ES-I3 (cell line): ENCODE results near the gene MYNN.
A peak's percentile ranks its signal among the peaks of the same experiment; 100 is the strongest.

ENCODE experiments used
- H3K36me3 ChIP-seq: 2 replicates; pipeline ENCODE4 v1.6.1; 2013; ENCODE audit warnings: mild to moderate bottlenecking, low read length, control low read depth, moderate library complexity; ENCODE audit not compliant: insufficient read depth
- H3K4me1 ChIP-seq: 2 replicates; pipeline ENCODE4 v1.6.1; 2013; ENCODE audit warnings: mild to moderate bottlenecking, control low read depth, low read length; ENCODE audit not compliant: insufficient read depth
- H3K9ac ChIP-seq: 2 replicates; pipeline ENCODE4 v1.6.1; 2013; ENCODE audit warnings: low read depth, mild to moderate bottlenecking, low read length, moderate library complexity
- H3K9me3 ChIP-seq: 2 replicates; pipeline ENCODE4 v1.6.1; 2013; ENCODE audit warnings: mild to moderate bottlenecking, low read length, moderate library complexity; ENCODE audit not compliant: control insufficient read depth, insufficient read depth

The MYNN gene

GRCh38 chr3:169764882-169765612 lies 8.1 kb upstream of the MYNN start, which contains the start of gene TERC:
TERC (minus strand) TSS chr3:169765060.
- H3K36me3 ChIP-seq = no peaks in the 10 kb centered on the region
- peaks cover 4% of the 10 kb centered on the region for H3K9me3 ChIP-seq
- H3K4me1 ChIP-seq = no peaks in the 10 kb centered on the region
- H3K9ac ChIP-seq = peak within 1 kb of the TSS; percentile 97

- Histone ChIP-seq H3K4me1 (no peaks in the 10 kb centered on the region), H3K9me3 (no peaks in the 10 kb centered on the region; the same call in 1 of the 2 replicates), H3K9ac (peak within 1 kb of the TSS; percentile 90), H3K36me3 (no peaks in the 10 kb centered on the region)
These were observed 3.7 kb upstream of the MYNN start, which contains the start of gene ACTRT3 for GRCh38 chr3:169769287-169770181. ACTRT3 (minus strand) TSS chr3:169769561; CDS start chr3:169769520, 41 bp downstream.

GRCh38 chr3:169771497-169772304 lies 1.5 kb upstream of the MYNN start:
- peaks cover 3% of the 10 kb centered on the region; the same call in 1 of the 2 replicates for H3K36me3 ChIP-seq
- peak overlapping the region; percentile 83 for H3K9ac ChIP-seq
- H3K9me3 ChIP-seq = no peaks in the 10 kb centered on the region
- H3K4me1 ChIP-seq = peaks cover 6% of the 10 kb centered on the region; the same call in 1 of the 2 replicates

GRCh38 chr3:169772305-169772896 lies 795 bp upstream of the MYNN start:
- H3K9ac ChIP-seq = peak overlapping the region; percentile 83
- no peaks in the 10 kb centered on the region for H3K9me3 ChIP-seq
- peaks cover 9% of the 10 kb centered on the region; the same call in 1 of the 2 replicates for H3K36me3 ChIP-seq
- peaks cover 6% of the 10 kb centered on the region; the same call in 1 of the 2 replicates for H3K4me1 ChIP-seq

GRCh38 chr3:169774186-169774585 lies 990 bp downstream of the MYNN start:
- Histone ChIP-seq H3K4me1 (peaks cover 6% of the 10 kb centered on the region; the same call in 1 of the 2 replicates), H3K9me3 (no peaks in the 10 kb centered on the region), H3K9ac (peak overlapping the region; percentile 83; the same call in 1 of the 2 replicates), H3K36me3 (peaks cover 17% of the 10 kb centered on the region)

GRCh38 chr3:169777822-169778221 lies 4.6 kb downstream of the MYNN start:
- peaks cover 31% of the 10 kb centered on the region for H3K36me3 ChIP-seq
- peaks cover 6% of the 10 kb centered on the region; the same call in 1 of the 2 replicates for H3K4me1 ChIP-seq
- H3K9ac ChIP-seq = no peak overlapping the region
- H3K9me3 ChIP-seq = no peaks in the 10 kb centered on the region

GRCh38 chr3:169780742-169781141 lies 7.5 kb downstream of the MYNN start:
- H3K9ac ChIP-seq = no peak overlapping the region
- peaks cover 28% of the 10 kb centered on the region for H3K36me3 ChIP-seq
- no peaks in the 10 kb centered on the region; the same call in 1 of the 2 replicates for H3K4me1 ChIP-seq

GRCh38 chr3:169781209-169781855 lies 8.1 kb downstream of the MYNN start:
- Histone ChIP-seq H3K36me3 (peaks cover 28% of the 10 kb centered on the region), H3K9me3 (no peaks in the 10 kb centered on the region), H3K4me1 (no peaks in the 10 kb centered on the region), H3K9ac (no peak overlapping the region)

More at GRCh38 chr3:169780742-169781141, 7.5 kb downstream of the MYNN start:
- no peaks in the 10 kb centered on the region for H3K9me3 ChIP-seq

GRCh38 chr3:169787120-169787519 lies 13.9 kb downstream of the MYNN start:
- Histone ChIP-seq H3K4me1 (0 out of 2 replicates have a peak, but pooled peaks cover 5% of the 10 kb centered on the region), H3K36me3 (no peaks in the 10 kb centered on the region; the same call in none of the 2 replicates), H3K9ac (no peak overlapping the region), H3K9me3 (no peaks in the 10 kb centered on the region)

- H3K36me3 ChIP-seq = no peaks in the 10 kb centered on the region; the same call in none of the 2 replicates
These were observed 14.6 kb downstream of the MYNN start for GRCh38 chr3:169787791-169788190.

GRCh38 chr3:169790219-169790618 lies 17.0 kb downstream of the MYNN start:
- H3K36me3 ChIP-seq = no peaks in the 10 kb centered on the region; the same call in none of the 2 replicates
- no peak overlapping the region for H3K9ac ChIP-seq
- H3K4me1 ChIP-seq = 0 out of 2 replicates have a peak, but pooled peaks cover 5% of the 10 kb centered on the region
- no peaks in the 10 kb centered on the region for H3K9me3 ChIP-seq

More at GRCh38 chr3:169787791-169788190, 14.6 kb downstream of the MYNN start:
- Histone ChIP-seq H3K9ac (no peak overlapping the region), H3K9me3 (no peaks in the 10 kb centered on the region), H3K4me1 (0 out of 2 replicates have a peak, but pooled peaks cover 5% of the 10 kb centered on the region)

GRCh38 chr3:169790687-169791429 lies 17.7 kb downstream of the MYNN start:
- H3K36me3 ChIP-seq = no peaks in the 10 kb centered on the region; the same call in none of the 2 replicates
- no peak overlapping the region for H3K9ac ChIP-seq
- no peaks in the 10 kb centered on the region for H3K9me3 ChIP-seq
- H3K4me1 ChIP-seq = 0 out of 2 replicates have a peak, but pooled peaks cover 5% of the 10 kb centered on the region
